Loucy (cell line): ENCODE measurements around the gene OAF.

ENCODE experiments used
- H2AFZ ChIP-seq: fragments of 200-600 bp; sonication (generic); 2 replicates; pipeline ENCODE4 v1.6.0; 2016; ENCODE audit warnings: antibody characterized with exemption, mild to moderate bottlenecking, low read length, moderate library complexity
- H3F3A ChIP-seq: fragments of 200-600 bp; 2 replicates; pipeline ENCODE4 v1.6.0; 2016; ENCODE audit warnings: antibody characterized with exemption, low read depth, mild to moderate bottlenecking
- H3K27me3 ChIP-seq: fragments of 200-600 bp; sonication (generic); 2 replicates; pipeline ENCODE4 v1.6.1; 2014; ENCODE audit warnings: low read length, mild to moderate bottlenecking; ENCODE audit not compliant: insufficient read depth, poor library complexity, severe bottlenecking
- H3K36me3 ChIP-seq: fragments of 200-600 bp; sonication (generic); 2 replicates; pipeline ENCODE4 v1.6.1; 2016; ENCODE audit warnings: low read length; ENCODE audit not compliant: insufficient read depth
- H3K4me1 ChIP-seq: fragments of 200-600 bp; sonication (generic); 2 replicates; pipeline ENCODE4 v1.5.1; 2014; ENCODE audit warnings: low read length, mild to moderate bottlenecking; ENCODE audit not compliant: insufficient read depth, poor library complexity, severe bottlenecking
- H3K4me2 ChIP-seq: fragments of 200-600 bp; sonication (generic); 2 replicates; pipeline ENCODE4 v1.6.0; 2014; ENCODE audit warnings: antibody characterized with exemption, low read length, low read depth, mild to moderate bottlenecking; ENCODE audit not compliant: poor library complexity, severe bottlenecking
- H3K4me3 ChIP-seq: fragments of 200-600 bp; sonication (generic); 2 replicates; pipeline ENCODE4 v1.5.1; 2014; ENCODE audit warnings: low read length, mild to moderate bottlenecking, mixed read lengths; ENCODE audit not compliant: poor library complexity, severe bottlenecking
- H3K79me2 ChIP-seq: fragments of 200-600 bp; sonication (generic); 2 replicates; pipeline ENCODE4 v1.6.1; 2014; ENCODE audit warnings: low read length; ENCODE audit not compliant: insufficient read depth
- H3K9ac ChIP-seq: fragments of 200-600 bp; sonication (generic); 2 replicates; pipeline ENCODE4 v1.6.0; 2014; ENCODE audit warnings: mild to moderate bottlenecking, low read depth, low read length, moderate library complexity; ENCODE audit not compliant: poor library complexity, severe bottlenecking
- H3K9me2 ChIP-seq: fragments of 200-600 bp; sonication (generic); replicated peaks from 2 replicates; pipeline ENCODE4 v1.6.1; 2016; ENCODE audit warnings: low read depth, low read length, mixed read lengths
- H3K9me3 ChIP-seq: fragments of 200-600 bp; sonication (generic); 2 replicates; pipeline ENCODE4 v1.6.1; 2014; ENCODE audit warnings: mild to moderate bottlenecking, antibody characterized with exemption, low read length, low read depth; ENCODE audit not compliant: insufficient read depth
- H4K20me1 ChIP-seq: fragments of 200-600 bp; sonication (generic); 2 replicates; pipeline ENCODE4 v1.6.0; 2014; ENCODE audit warnings: antibody characterized with exemption, low read length, mild to moderate bottlenecking; ENCODE audit not compliant: insufficient read depth, poor library complexity, severe bottlenecking
- CTCF ChIP-seq: fragments of 200-600 bp; sonication (generic); conservative IDR thresholded peaks from 2 replicates; pipeline ENCODE4 v1.5.1; 2014; ENCODE audit warnings: mild to moderate bottlenecking, antibody characterized with exemption, low read length
- EZH2phosphoT487 ChIP-seq: fragments of 200-600 bp; IDR thresholded peaks from 2 replicates; pipeline ENCODE4 v1.6.1; 2018; ENCODE audit warnings: antibody characterized with exemption, mild to moderate bottlenecking, moderate library complexity, borderline replicate concordance

The OAF gene

GRCh38 chr11:120199613-120200012 lies 11.2 kb upstream of the OAF start:
- no peak overlapping the region for H2AFZ ChIP-seq
- no peak overlapping the region for H3K9ac ChIP-seq
- no peaks in the 10 kb centered on the region for H4K20me1 ChIP-seq
- no peak overlapping the region for H3K4me3 ChIP-seq
- H3K9me3 ChIP-seq: no peaks in the 10 kb centered on the region
- no peaks in the 10 kb centered on the region for H3K79me2 ChIP-seq
- TF ChIP-seq CTCF (no peak), EZH2phosphoT487 (no peak)
- no peak overlapping the region for H3K4me2 ChIP-seq
- no peaks in the 10 kb centered on the region for H3K36me3 ChIP-seq
- H3K27me3 ChIP-seq: no peaks in the 10 kb centered on the region
- H3F3A ChIP-seq: no peaks in the 10 kb centered on the region
- no peaks in the 10 kb centered on the region for H3K4me1 ChIP-seq
- H3K9me2 ChIP-seq: no peaks in the 10 kb centered on the region

GRCh38 chr11:120200677-120201076 lies 10.2 kb upstream of the OAF start:
- no peak for TF ChIP-seq EZH2phosphoT487
- TF ChIP-seq CTCF: no peak
- Histone ChIP-seq H4K20me1 (no peaks in the 10 kb centered on the region), H3K79me2 (no peaks in the 10 kb centered on the region)

GRCh38 chr11:120201653-120202052 lies 9.2 kb upstream of the OAF start:
- Histone ChIP-seq H3K4me1 (no peaks in the 10 kb centered on the region), H3K27me3 (no peaks in the 10 kb centered on the region), H3K9me3 (no peaks in the 10 kb centered on the region), H3K9me2 (no peaks in the 10 kb centered on the region), H3K4me2 (no peak overlapping the region), H3K9ac (no peak overlapping the region), H3K4me3 (no peak overlapping the region), H2AFZ (no peak overlapping the region), H3K36me3 (no peaks in the 10 kb centered on the region), H3K79me2 (no peaks in the 10 kb centered on the region), H3F3A (no peaks in the 10 kb centered on the region), H4K20me1 (no peaks in the 10 kb centered on the region)
- TF ChIP-seq CTCF (no peak), EZH2phosphoT487 (no peak)

More at GRCh38 chr11:120200677-120201076, 10.2 kb upstream of the OAF start:
- Histone ChIP-seq H2AFZ (no peak overlapping the region), H3K4me1 (no peaks in the 10 kb centered on the region), H3F3A (no peaks in the 10 kb centered on the region), H3K4me3 (no peak overlapping the region), H3K9ac (no peak overlapping the region), H3K36me3 (no peaks in the 10 kb centered on the region), H3K4me2 (no peak overlapping the region), H3K27me3 (no peaks in the 10 kb centered on the region), H3K9me3 (no peaks in the 10 kb centered on the region), H3K9me2 (no peaks in the 10 kb centered on the region)
